ENCODE measurements around the gene PAWR.

The PAWR gene

DNA sequence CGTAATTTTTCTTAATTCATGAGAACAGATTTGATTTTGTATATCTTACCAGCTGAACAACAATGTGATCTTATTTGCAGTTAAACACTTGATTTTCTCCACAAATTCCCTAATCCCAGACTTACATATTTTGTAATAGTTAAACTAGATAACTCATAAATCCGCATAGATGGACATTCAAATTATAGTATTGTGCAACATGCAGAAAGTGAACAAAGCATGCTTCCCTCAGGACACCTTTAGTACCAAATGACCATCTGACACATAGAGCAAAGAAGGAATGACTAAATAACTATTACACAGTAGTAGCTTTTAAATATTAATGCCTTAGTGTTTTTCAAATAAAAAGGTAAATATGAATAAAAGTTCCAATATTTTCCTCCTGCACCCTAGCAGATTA is 88.9 kb downstream of the PAWR start:
- Histone ChIP-seq H3K27me3 (peaks cover 34% of the 10 kb centered on the region), H3K4me1 (no peaks in the 10 kb centered on the region), H3K9me3 (no peaks in the 10 kb centered on the region), H3K36me3 (no peaks in the 10 kb centered on the region), H3K4me3 (ENCODE audit: low read depth, low read length) (no peak overlapping the region)
- TF ChIP-seq CTCF (IDR thresholded peaks at IDR 0.05; ENCODE audit: low read depth, low read length): no peak
- DNase-seq: no peak

DNA sequence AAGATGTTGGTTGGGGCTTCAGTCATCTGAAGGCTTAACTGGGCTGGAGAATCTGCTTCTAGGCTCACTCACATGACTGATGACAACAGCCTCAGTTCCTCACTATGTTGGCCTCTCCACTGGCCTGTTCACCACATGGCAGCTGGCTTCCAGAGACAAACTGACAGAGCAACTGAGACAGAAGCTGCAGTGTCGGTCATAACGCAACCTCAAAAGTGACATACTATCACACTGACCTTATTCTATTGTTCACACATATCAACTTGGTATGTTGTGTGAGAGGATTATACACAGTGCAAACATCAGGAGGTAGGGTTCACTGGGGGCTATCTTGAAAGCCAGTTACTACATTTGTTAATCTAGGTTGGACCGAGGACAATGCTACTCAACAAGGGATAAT is 92.9 kb downstream of the PAWR start:
- Histone ChIP-seq H3K36me3 (no peaks in the 10 kb centered on the region), H3K4me1 (no peaks in the 10 kb centered on the region), H3K4me3 (ENCODE audit: low read depth, low read length) (no peak overlapping the region), H3K27me3 (peaks cover 32% of the 10 kb centered on the region), H3K9me3 (no peaks in the 10 kb centered on the region)
- no peak for DNase-seq
- no peak for TF ChIP-seq CTCF (IDR thresholded peaks at IDR 0.05; ENCODE audit: low read depth, low read length)

DNA sequence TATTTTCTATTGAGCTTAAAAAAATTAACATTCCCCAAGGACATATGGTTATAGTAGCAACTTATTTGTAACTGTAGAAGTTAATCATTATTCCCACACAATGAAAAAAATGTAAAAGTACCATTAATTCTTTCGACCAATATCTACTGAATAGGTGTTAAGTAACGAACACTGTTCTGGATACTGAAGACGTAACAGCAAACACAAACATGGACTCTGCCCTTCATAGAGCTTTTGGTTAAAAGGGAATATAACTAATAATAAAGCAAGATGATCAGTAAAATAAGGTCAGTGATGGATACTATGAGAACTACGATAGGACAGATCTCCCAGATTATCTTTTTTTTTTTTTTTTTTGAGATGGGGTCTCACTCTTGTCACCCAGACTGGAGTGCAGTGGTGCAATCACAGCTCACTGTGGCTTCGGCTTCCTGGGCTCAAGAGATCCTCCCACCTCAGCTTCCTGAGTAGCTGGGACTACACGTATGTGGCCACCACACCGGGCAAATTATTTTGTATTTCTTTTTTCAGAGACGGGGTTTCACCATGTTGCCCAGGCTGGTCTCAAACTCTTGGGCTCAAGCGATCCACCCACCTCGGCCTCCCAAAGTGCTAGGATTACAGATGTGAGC is 93.9 kb downstream of the PAWR start:
- TF ChIP-seq CTCF (IDR thresholded peaks at IDR 0.05; ENCODE audit: low read depth, low read length): no peak
- Histone ChIP-seq H3K27me3 (peaks cover 32% of the 10 kb centered on the region), H3K4me1 (no peaks in the 10 kb centered on the region), H3K9me3 (no peaks in the 10 kb centered on the region), H3K36me3 (no peaks in the 10 kb centered on the region), H3K4me3 (ENCODE audit: low read depth, low read length) (no peak overlapping the region)
- no peak for DNase-seq

DNA sequence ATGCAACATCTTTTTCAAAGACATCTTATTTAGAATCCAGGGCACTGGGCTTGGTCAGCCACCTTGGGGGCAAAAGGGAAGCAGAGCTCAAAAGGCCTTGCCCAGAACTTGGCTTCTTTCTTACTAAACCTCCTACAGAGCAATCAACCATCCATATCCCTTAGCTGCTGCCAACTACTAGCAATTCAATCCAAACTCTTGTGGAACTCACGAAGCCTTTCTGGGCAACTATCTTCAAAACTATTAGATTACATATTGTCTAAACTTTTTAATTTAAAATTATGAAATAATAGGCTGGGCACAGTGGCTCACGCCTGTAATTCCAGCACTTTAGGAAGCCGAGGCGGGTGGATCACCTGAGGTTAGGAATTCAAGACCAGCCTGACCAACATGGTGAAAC is 95.5 kb downstream of the PAWR start:
- no peak for DNase-seq
- H3K27me3 ChIP-seq: peaks cover 34% of the 10 kb centered on the region
- TF ChIP-seq CTCF (IDR thresholded peaks at IDR 0.05; ENCODE audit: low read depth, low read length): no peak
- H3K36me3 ChIP-seq: no peaks in the 10 kb centered on the region
- no peak overlapping the region for H3K4me3 ChIP-seq (ENCODE audit: low read depth, low read length)
- H3K4me1 ChIP-seq: no peaks in the 10 kb centered on the region
- H3K9me3 ChIP-seq: no peaks in the 10 kb centered on the region

- Histone ChIP-seq H3K27me3 (peaks cover 19% of the 10 kb centered on the region), H3K4me3 (ENCODE audit: low read depth, low read length) (no peak overlapping the region), H3K9me3 (no peaks in the 10 kb centered on the region), H3K4me1 (no peaks in the 10 kb centered on the region), H3K36me3 (no peaks in the 10 kb centered on the region)
- TF ChIP-seq CTCF (IDR thresholded peaks at IDR 0.05; ENCODE audit: low read depth, low read length): no peak
- no peak for DNase-seq
Measured at GRCh38 chr12:79592865-79593264, 97.9 kb downstream of the PAWR start.

DNA sequence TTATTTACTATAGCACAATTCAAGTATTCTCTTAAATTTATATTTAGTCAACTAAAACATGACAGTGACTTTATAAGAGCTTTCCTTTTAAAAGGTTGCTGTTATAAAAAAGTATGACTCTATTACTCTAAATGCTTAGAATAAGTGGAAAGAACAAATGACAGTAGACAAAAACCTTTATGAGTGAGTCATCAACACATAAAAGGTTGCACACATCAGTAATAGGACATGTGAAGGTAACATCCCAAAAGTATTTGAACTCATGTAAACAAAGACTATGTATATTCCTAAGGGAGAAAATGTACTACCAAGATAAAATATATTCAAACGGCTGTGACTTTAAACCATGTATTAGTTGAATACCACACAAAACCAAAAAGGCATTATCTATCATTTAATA is 98.8 kb downstream of the PAWR start:
- H3K27me3 ChIP-seq: peaks cover 14% of the 10 kb centered on the region
- no peak for DNase-seq
- H3K4me1 ChIP-seq: no peaks in the 10 kb centered on the region
- no peaks in the 10 kb centered on the region; the same call in 1 of the 2 replicates for H3K36me3 ChIP-seq
- H3K4me3 ChIP-seq (ENCODE audit: low read depth, low read length): no peak overlapping the region
- no peaks in the 10 kb centered on the region for H3K9me3 ChIP-seq
- TF ChIP-seq CTCF (IDR thresholded peaks at IDR 0.05; ENCODE audit: low read depth, low read length): no peak
